Suprapubic skin (tissue), 4 donors: ENCODE data around the gene SIX4. TPM values are rescaled to one million over a fixed set of nuclear protein-coding genes. Genes with fewer than 3 reads are reported as not detected.

Experiments
- DNase-seq, 2 donors: peaks; one replicate each; pipeline ENCODE4 v3.0.0-alpha.2; 2019; ENCODE audit warnings: low spot score in 2 of 2
- H3K27ac ChIP-seq: fragments of 200-600 bp; sonication (generic); one replicate; pipeline ENCODE4 v1.5.1; 2019
- H3K27me3 ChIP-seq: fragments of 200-600 bp; sonication (generic); one replicate; pipeline ENCODE4 v1.5.1; 2019
- H3K36me3 ChIP-seq: fragments of 200-600 bp; sonication (generic); one replicate; pipeline ENCODE4 v1.5.1; 2019
- H3K4me1 ChIP-seq: fragments of 200-600 bp; sonication (generic); one replicate; pipeline ENCODE4 v1.5.1; 2019
- H3K4me3 ChIP-seq: fragments of 200-600 bp; sonication (generic); one replicate; pipeline ENCODE4 v1.5.1; 2019; ENCODE audit warnings: mild to moderate bottlenecking
- H3K9me3 ChIP-seq: fragments of 200-600 bp; sonication (generic); one replicate; pipeline ENCODE4 v1.5.1; 2019
- EP300 ChIP-seq: sonication (generic); formaldehyde crosslinking; IDR thresholded peaks from one replicate; pipeline ENCODE4 v1.6.1; 2017; ENCODE audit warnings: antibody characterized with exemption
- POLR2A ChIP-seq, 2 donors: fragments of 450-650 bp; IDR thresholded peaks; one replicate each; pipeline ENCODE4 v1.6.1; 2017; ENCODE audit warnings: antibody characterized with exemption in 2 of 2, mild to moderate bottlenecking in 2 of 2, moderate library complexity in 2 of 2
- POLR2AphosphoS5 ChIP-seq, 3 donors: sonication (generic); formaldehyde crosslinking; IDR thresholded peaks; one replicate each; pipeline ENCODE4 v1.6.1; 2017; ENCODE audit warnings: antibody characterized with exemption in 3 of 3
- WGBS: methylation state at CpG from one replicate; pipeline ENCODE4 v1.1.5; 2018; 5-methylcytosine and 5-hydroxymethylcytosine counted together
- total RNA-seq, 4 donors: library from RNA; depleted of rRNA; stranded (reverse); fragments of >200 nt; gene quantifications; one replicate each; pipeline ENCODE4 v1.1.0, GENCODE V29; 2016
- TF ChIP-seq, protein P1 (sequence below), 2 donors: fragments of 200-600 bp in 1 of 2; fragments of 450-650 bp in 1 of 2; sonication (generic) in 1 of 2; IDR thresholded peaks; one replicate each; pipeline ENCODE4 v1.5.1; 2016 to 2019; ENCODE audit warnings: antibody characterized with exemption in 2 of 2, mild to moderate bottlenecking in 1 of 2, moderate library complexity in 1 of 2

Gene SIX4
- total RNA-seq, result 1 to 10 TPM in 1 of 4 donors, under 1 TPM in 3; 0.60 to 1.2 (median 0.75) TPM

DNA sequence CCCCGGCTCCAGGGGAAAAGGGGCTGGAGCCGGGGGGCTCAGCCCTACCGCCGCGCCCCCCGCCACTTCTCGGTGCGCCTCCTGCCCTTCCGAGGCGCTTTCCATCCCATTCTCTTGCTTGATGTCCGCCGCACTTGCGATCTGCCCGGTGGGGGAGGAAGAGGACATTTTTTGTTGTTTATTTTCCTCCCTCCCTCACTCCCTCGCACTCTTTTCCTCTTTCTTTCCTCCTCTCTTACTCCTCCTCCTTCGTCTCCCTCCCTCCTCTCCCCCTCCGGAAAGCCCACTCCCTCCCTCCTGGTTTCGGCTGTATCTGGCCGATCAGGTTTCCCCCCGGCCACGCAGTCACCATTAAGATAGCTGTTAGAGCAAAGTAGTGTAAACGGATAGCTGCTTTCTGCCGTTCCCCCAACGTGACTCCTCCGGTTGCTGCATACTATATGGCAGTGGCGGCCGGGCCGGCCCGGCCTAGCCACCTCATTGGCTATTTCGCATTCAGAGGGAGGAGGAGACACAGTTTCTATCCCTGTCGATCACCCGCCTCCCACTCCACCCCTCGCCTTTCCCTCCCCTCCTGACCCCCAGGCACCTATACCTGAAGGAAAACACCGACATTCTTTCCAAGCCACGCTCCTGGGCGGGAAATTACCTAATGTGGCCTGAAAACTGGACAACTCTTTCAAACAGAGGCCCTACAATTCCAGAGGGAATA lies at the start of gene SIX4:
TSS of gene SIX4 (minus strand) at position 445 of the 712 bp plus-strand sequence. CDS start at position 168, 277 bp downstream.
- DNase-seq, result peak in 1 of 2 donors; percentile 59
- TF ChIP-seq POLR2A (IDR thresholded peaks at IDR 0.05), result no peak
- TF ChIP-seq, protein P1, sequence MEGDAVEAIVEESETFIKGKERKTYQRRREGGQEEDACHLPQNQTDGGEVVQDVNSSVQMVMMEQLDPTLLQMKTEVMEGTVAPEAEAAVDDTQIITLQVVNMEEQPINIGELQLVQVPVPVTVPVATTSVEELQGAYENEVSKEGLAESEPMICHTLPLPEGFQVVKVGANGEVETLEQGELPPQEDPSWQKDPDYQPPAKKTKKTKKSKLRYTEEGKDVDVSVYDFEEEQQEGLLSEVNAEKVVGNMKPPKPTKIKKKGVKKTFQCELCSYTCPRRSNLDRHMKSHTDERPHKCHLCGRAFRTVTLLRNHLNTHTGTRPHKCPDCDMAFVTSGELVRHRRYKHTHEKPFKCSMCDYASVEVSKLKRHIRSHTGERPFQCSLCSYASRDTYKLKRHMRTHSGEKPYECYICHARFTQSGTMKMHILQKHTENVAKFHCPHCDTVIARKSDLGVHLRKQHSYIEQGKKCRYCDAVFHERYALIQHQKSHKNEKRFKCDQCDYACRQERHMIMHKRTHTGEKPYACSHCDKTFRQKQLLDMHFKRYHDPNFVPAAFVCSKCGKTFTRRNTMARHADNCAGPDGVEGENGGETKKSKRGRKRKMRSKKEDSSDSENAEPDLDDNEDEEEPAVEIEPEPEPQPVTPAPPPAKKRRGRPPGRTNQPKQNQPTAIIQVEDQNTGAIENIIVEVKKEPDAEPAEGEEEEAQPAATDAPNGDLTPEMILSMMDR (IDR thresholded peaks at IDR 0.05), result no peak
- no peak for TF ChIP-seq EP300
- TF ChIP-seq POLR2AphosphoS5 (IDR thresholded peaks at IDR 0.05), result no peak
- Histone ChIP-seq H3K36me3 (no peaks in the 10 kb centered on the region), H3K4me3 (peak within 1 kb of the TSS; percentile 57), H3K9me3 (no peaks in the 10 kb centered on the region), H3K27me3 (peaks cover 68% of the 10 kb centered on the region), H3K27ac (no peak within 1 kb of the TSS), H3K4me1 (peaks cover 34% of the 10 kb centered on the region)
- WGBS, result 4% methylated on average over 36 of the region's 36 CpGs

DNA sequence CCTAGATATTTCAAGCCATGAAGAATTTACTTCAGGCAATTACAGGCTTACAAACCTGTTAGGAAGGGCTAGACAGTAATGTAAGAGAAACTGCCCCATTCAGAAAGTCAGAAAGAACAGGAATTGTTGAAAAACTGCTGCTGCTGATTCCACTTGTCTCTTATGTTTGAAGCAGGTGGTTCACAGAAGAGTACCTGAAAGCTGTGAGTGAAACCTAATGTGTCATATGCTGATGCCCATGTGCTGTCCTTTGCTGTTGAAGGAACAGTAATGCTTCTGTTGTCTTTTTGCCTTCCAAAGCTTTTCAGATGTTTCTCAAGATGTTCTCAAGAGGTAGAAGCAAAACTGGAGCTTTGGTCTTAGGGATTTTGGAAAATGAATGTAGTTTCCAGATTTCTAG lies 49.4 kb upstream of the SIX4 start:
- H3K27me3 ChIP-seq, result no peaks in the 10 kb centered on the region
- DNase-seq, result no peak
- H3K9me3 ChIP-seq, result no peaks in the 10 kb centered on the region
- H3K4me3 ChIP-seq, result no peak overlapping the region
- H3K36me3 ChIP-seq, result no peaks in the 10 kb centered on the region
- no peak overlapping the region for H3K27ac ChIP-seq
- TF ChIP-seq EP300 (no peak), POLR2A (IDR thresholded peaks at IDR 0.05) (no peak), POLR2AphosphoS5 (IDR thresholded peaks at IDR 0.05) (no peak)
- TF ChIP-seq, protein P1 (IDR thresholded peaks at IDR 0.05), result no peak
- H3K4me1 ChIP-seq, result peaks cover 5% of the 10 kb centered on the region

DNA sequence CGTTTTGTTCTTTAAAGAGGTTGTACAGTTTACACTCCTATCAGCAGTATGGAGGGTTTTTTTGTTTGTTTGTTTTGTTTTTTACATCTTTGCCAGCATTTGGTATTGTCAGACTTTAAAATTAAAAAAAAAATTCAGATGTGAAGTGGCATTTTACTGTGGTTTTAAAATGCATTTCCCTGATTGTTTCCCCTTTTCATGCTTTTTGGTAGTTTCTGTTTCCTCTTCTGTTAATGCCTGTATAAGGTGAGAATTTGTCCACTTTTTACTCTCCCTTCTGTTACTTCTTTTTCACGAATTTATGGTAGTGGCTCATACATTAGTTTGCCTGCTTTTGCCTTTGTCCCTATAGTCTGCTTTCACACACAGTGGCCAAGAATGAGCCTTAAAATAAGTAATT lies 47.0 kb upstream of the SIX4 start:
- no peaks in the 10 kb centered on the region for H3K9me3 ChIP-seq
- 42% methylated on average over 2 of the region's 2 CpGs for WGBS
- no peak overlapping the region for H3K27ac ChIP-seq
- DNase-seq, result no peak
- no peak overlapping the region for H3K4me3 ChIP-seq
- no peaks in the 10 kb centered on the region for H3K36me3 ChIP-seq
- TF ChIP-seq, protein P1 (IDR thresholded peaks at IDR 0.05), result no peak
- TF ChIP-seq EP300, result no peak
- no peak for TF ChIP-seq POLR2A (IDR thresholded peaks at IDR 0.05)
- TF ChIP-seq POLR2AphosphoS5 (IDR thresholded peaks at IDR 0.05), result no peak
- no peaks in the 10 kb centered on the region for H3K27me3 ChIP-seq
- H3K4me1 ChIP-seq, result no peaks in the 10 kb centered on the region

DNA sequence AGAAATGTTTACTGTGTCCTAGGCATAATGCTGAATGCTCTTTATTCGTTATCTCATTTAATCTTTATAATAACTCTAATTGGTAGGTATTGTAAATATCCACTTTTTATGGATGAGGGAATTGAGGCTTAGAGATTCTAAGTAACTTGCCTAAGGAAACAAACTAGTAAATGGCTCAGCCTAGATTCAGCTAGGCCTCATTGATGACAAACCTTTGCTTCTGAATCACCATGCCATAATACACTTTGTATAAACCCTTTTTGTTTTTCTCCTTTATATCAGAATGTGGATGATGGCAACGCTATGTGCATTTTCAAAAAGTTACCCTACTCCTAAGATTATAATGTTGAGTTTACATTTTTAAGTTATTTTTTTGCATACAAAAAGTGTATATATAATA lies 44.5 kb upstream of the SIX4 start:
- TF ChIP-seq, protein P1 (IDR thresholded peaks at IDR 0.05), result no peak
- TF ChIP-seq POLR2AphosphoS5 (IDR thresholded peaks at IDR 0.05) (no peak), EP300 (no peak), POLR2A (IDR thresholded peaks at IDR 0.05) (no peak)
- H3K4me1 ChIP-seq, result no peaks in the 10 kb centered on the region
- H3K9me3 ChIP-seq, result no peaks in the 10 kb centered on the region
- H3K27me3 ChIP-seq, result no peaks in the 10 kb centered on the region
- H3K27ac ChIP-seq, result no peak overlapping the region
- WGBS, result 95% methylated on average over 2 of the region's 2 CpGs
- no peak overlapping the region for H3K4me3 ChIP-seq
- no peak for DNase-seq
- no peaks in the 10 kb centered on the region for H3K36me3 ChIP-seq

DNA sequence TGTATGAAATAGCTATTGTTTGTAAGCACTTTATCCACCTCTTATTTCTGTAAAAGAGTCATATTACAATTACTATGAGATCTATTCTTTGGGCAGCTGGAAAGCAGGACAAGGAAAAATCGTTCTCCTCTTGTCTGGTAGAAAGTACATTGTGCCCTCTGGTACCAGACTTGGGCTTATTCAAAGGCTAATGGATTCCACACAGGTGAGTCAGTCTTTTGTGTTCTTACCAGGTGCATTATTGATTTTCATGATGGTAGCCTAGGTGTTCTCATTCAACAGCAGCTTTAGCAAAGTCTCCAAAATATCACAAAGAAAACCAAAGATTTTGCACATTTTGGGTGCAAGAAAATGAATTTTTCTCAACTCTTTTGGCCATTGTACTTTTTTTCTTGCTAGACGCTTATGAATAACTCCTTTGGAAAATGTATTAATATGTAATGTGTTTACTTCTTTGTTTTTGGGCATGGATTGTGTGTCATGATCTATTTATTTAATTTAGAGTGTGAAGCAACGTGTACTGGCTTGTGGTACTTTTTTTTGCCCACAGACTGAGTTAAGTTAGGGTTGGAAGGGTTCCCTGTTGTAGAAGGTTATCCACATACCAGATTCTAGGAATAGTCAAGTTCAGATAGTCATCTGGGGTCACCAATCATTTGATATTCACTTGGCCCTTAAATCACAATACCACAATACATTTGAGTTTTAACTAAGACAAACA lies 36.7 kb upstream of the SIX4 start:
- H3K36me3 ChIP-seq, result no peaks in the 10 kb centered on the region
- no peak for DNase-seq

More for the DNA sequence above, 36.7 kb upstream of the SIX4 start:
- H3K4me1 ChIP-seq, result peaks cover 12% of the 10 kb centered on the region
- H3K4me3 ChIP-seq, result no peak overlapping the region
- H3K9me3 ChIP-seq, result no peaks in the 10 kb centered on the region
- no peak for TF ChIP-seq POLR2A (IDR thresholded peaks at IDR 0.05)
- no peak for TF ChIP-seq POLR2AphosphoS5 (IDR thresholded peaks at IDR 0.05)
- TF ChIP-seq EP300, result no peak
- TF ChIP-seq, protein P1 (IDR thresholded peaks at IDR 0.05), result no peak
- no peaks in the 10 kb centered on the region for H3K27me3 ChIP-seq
- no peak overlapping the region for H3K27ac ChIP-seq
- WGBS, result 68% methylated on average over 3 of the region's 3 CpGs
